H1 (cell line): Measurements from ENCODE around the gene ADGRV1. TPM values are rescaled to one million over a fixed set of nuclear protein-coding genes. Genes with fewer than 3 reads are reported as not detected.

Experiments used
- CTCF ChIA-PET: fragments of 300-600 bp; sonication (Branson Sonifier 250); formaldehyde crosslinking; loops from one replicate; lab custom pipeline; 2021; ENCODE audit not compliant: partially characterized antibody; lab: Charles Lee
- POLR2A ChIA-PET: fragments of 300-600 bp; sonication (Branson Sonifier 250); formaldehyde crosslinking; loops from one replicate; lab custom pipeline; 2021; ENCODE audit warnings: inconsistent platforms; ENCODE audit not compliant: partially characterized antibody; lab: Charles Lee
- DNase-seq, 2 experiments: peaks; one replicate each; pipeline versions ENCODE4 v3.0.0 to v3.0.0-alpha.2; 2010 to 2022; ENCODE audit warnings: low spot score in 2 of 2, low read depth in 1 of 2, mixed read lengths in 1 of 2
- FAIRE-seq: peaks from 2 replicates; lab custom pipeline; 2011; peaks lifted over from hg19 to GRCh38; lab: Jason Lieb, UNC
- H2AFZ ChIP-seq: 2 replicates; pipeline ENCODE4 v1.8.1; 2012; ENCODE audit warnings: low read length, inconsistent platforms
- H2AK5ac ChIP-seq: 2 replicates; pipeline ENCODE4 v1.6.1; 2013; ENCODE audit warnings: low read depth, low read length
- H2BK120ac ChIP-seq: replicated peaks from 2 replicates; pipeline ENCODE3; 2013; ENCODE audit warnings: low read depth, low read length, inconsistent platforms
- H2BK12ac ChIP-seq: 2 replicates; pipeline ENCODE4 v1.6.1; 2013; ENCODE audit warnings: low read depth, low read length
- H2BK15ac ChIP-seq: 2 replicates; pipeline ENCODE4 v1.6.1; 2013; ENCODE audit warnings: low read length
- H2BK20ac ChIP-seq: 2 replicates; pipeline ENCODE4 v1.6.1; 2013; ENCODE audit warnings: low read length
- H2BK5ac ChIP-seq: 2 replicates; pipeline ENCODE4 v1.6.1; 2013; ENCODE audit warnings: low read depth, low read length
- H3K14ac ChIP-seq: 2 replicates; pipeline ENCODE4 v1.6.1; 2013; ENCODE audit warnings: inconsistent platforms; ENCODE audit not compliant: insufficient read length
- H3K18ac ChIP-seq: 2 replicates; pipeline ENCODE4 v1.6.1; 2013; ENCODE audit warnings: low read length; ENCODE audit errors: extremely low read depth
- H3K23ac ChIP-seq: 2 replicates; pipeline ENCODE4 v1.6.1; 2013; ENCODE audit warnings: inconsistent platforms; ENCODE audit not compliant: insufficient read length
- H3K23me2 ChIP-seq: 2 replicates; pipeline ENCODE4 v1.6.1; 2013; ENCODE audit warnings: low read depth, low read length
- H3K27ac ChIP-seq: 2 replicates; pipeline ENCODE4 v1.6.1; 2011; ENCODE audit warnings: low read depth, low read length, inconsistent platforms
- H3K27me3 ChIP-seq, 4 experiments: replicated peaks in 1 of 4; 1 replicate in 1 of 4; 2 replicates in 3 of 4; pipeline versions ENCODE4 v1.6.1 to v1.8.1; 2011 to 2013; ENCODE audit warnings: low read length in 3 of 4, mild to moderate bottlenecking in 3 of 4, inconsistent platforms in 2 of 4, mixed read lengths in 2 of 4, moderate library complexity in 1 of 4; ENCODE audit not compliant: control insufficient read depth in 3 of 4, insufficient read depth in 3 of 4; ENCODE audit errors: extremely low read depth in 1 of 4
- H3K36me3 ChIP-seq, 4 experiments: 2 replicates each; pipeline versions ENCODE4 v1.6.1 to v1.8.1; 2011 to 2013; ENCODE audit warnings: mild to moderate bottlenecking in 4 of 4, low read length in 3 of 4, moderate library complexity in 2 of 4, control low read depth in 1 of 4, inconsistent platforms in 1 of 4; ENCODE audit not compliant: insufficient read depth in 4 of 4, control insufficient read depth in 2 of 4
- H3K4ac ChIP-seq: replicated peaks from 2 replicates; pipeline ENCODE3; 2013; ENCODE audit warnings: low read length, low read depth, mixed read lengths, inconsistent platforms; ENCODE audit not compliant: insufficient read length
- H3K4me1 ChIP-seq, 4 experiments: replicated peaks in 1 of 4; 1 replicate in 1 of 4; 2 replicates in 3 of 4; pipeline versions ENCODE4 v1.6.1 to v1.8.1; 2011 to 2013; ENCODE audit warnings: low read length in 3 of 4, inconsistent platforms in 2 of 4, mixed read lengths in 1 of 4; ENCODE audit not compliant: insufficient read depth in 4 of 4, control insufficient read depth in 3 of 4
- H3K4me2 ChIP-seq, 2 experiments: 2 replicates each; pipeline versions ENCODE4 v1.6.1 to v1.8.1; 2011 to 2013; ENCODE audit warnings: low read depth in 2 of 2, low read length in 2 of 2, control low read depth in 1 of 2, inconsistent platforms in 1 of 2, mild to moderate bottlenecking in 1 of 2; ENCODE audit not compliant: insufficient read depth in 1 of 2
- H3K4me3 ChIP-seq, 4 experiments: fragments of 200-600, 300-600 bp in 1 of 4; sonication (generic), shearing (Covaris generic), sonication (Bioruptor Twin) in 1 of 4; 2 replicates each; pipeline versions ENCODE4 v1.5.1 to v1.8.1; 2011 to 2016; ENCODE audit warnings: low read length in 4 of 4, low read depth in 3 of 4, control low read depth in 2 of 4, inconsistent platforms in 2 of 4, mild to moderate bottlenecking in 2 of 4, mixed read lengths in 1 of 4, moderate library complexity in 1 of 4; ENCODE audit not compliant: insufficient read depth in 2 of 4; ENCODE audit errors: extremely low read depth in 1 of 4
- H3K56ac ChIP-seq: replicated peaks from 2 replicates; pipeline ENCODE3; 2013; ENCODE audit warnings: low read depth, mild to moderate bottlenecking, mixed read lengths, low read length, inconsistent platforms; ENCODE audit not compliant: insufficient read length
- H3K79me1 ChIP-seq: 2 replicates; pipeline ENCODE4 v1.6.1; 2013; ENCODE audit warnings: low read depth, low read length, control low read depth
- H3K79me2 ChIP-seq, 2 experiments: 2 replicates each; pipeline versions ENCODE4 v1.6.1 to v1.8.1; 2012 to 2013; ENCODE audit warnings: low read length in 2 of 2, mild to moderate bottlenecking in 2 of 2, inconsistent platforms in 1 of 2; ENCODE audit not compliant: insufficient read depth in 2 of 2, control insufficient read depth in 1 of 2
- H3K9ac ChIP-seq, 4 experiments: replicated peaks in 1 of 4; 1 replicate in 1 of 4; 2 replicates in 3 of 4; pipeline versions ENCODE4 v1.6.1 to v1.8.1; 2011 to 2013; ENCODE audit warnings: low read depth in 3 of 4, low read length in 3 of 4, control low read depth in 2 of 4, mild to moderate bottlenecking in 2 of 4, moderate library complexity in 2 of 4, inconsistent platforms in 1 of 4; ENCODE audit errors: extremely low read depth in 1 of 4
- H3K9me3 ChIP-seq, 2 experiments: 2 replicates each; pipeline versions ENCODE4 v1.6.1 to v1.8.1; 2012 to 2013; ENCODE audit warnings: mild to moderate bottlenecking in 2 of 2, moderate library complexity in 2 of 2, control low read depth in 1 of 2, inconsistent platforms in 1 of 2, low read depth in 1 of 2, low read length in 1 of 2, mixed read lengths in 1 of 2; ENCODE audit not compliant: insufficient read depth in 2 of 2
- H4K20me1 ChIP-seq, 2 experiments: replicated peaks in 1 of 2; 2 replicates each; pipeline versions ENCODE3 to v1.8.1; 2011 to 2013; ENCODE audit warnings: inconsistent platforms in 2 of 2, low read length in 2 of 2, mild to moderate bottlenecking in 1 of 2; ENCODE audit not compliant: insufficient read depth in 2 of 2, control insufficient read depth in 1 of 2
- H4K5ac ChIP-seq: 2 replicates; pipeline ENCODE4 v1.6.1; 2013; ENCODE audit warnings: low read length, low read depth, mixed read lengths, inconsistent platforms; ENCODE audit not compliant: insufficient read length
- H4K8ac ChIP-seq: 2 replicates; pipeline ENCODE4 v1.8.0; 2013; ENCODE audit warnings: mild to moderate bottlenecking, moderate library complexity, low read length, inconsistent platforms; ENCODE audit not compliant: insufficient read depth; ENCODE audit errors: extremely low read depth
- H4K91ac ChIP-seq: replicated peaks from 2 replicates; pipeline ENCODE3; 2013; ENCODE audit warnings: low read length, mixed read lengths, inconsistent platforms; ENCODE audit not compliant: insufficient read length
- CBX5 ChIP-seq: fragments of 300-800, 300-1000 bp; sonication (generic); IDR thresholded peaks from 2 replicates; pipeline ENCODE4 v1.7.1; 2016; ENCODE audit warnings: antibody characterized with exemption, low read length, low read depth
- CREB1 ChIP-seq: IDR thresholded peaks from 2 replicates; pipeline ENCODE4 v1.6.1; 2012; ENCODE audit warnings: inconsistent platforms
- EGR1 ChIP-seq: IDR thresholded peaks from 2 replicates; pipeline ENCODE4 v1.6.1; 2011; ENCODE audit warnings: low read depth, low read length, borderline replicate concordance
- EP300 ChIP-seq, 2 experiments: IDR thresholded peaks; 1 replicate in 1 of 2; 2 replicates in 1 of 2; pipeline ENCODE4 v1.6.1; 2011 to 2012; ENCODE audit warnings: low read depth in 2 of 2, low read length in 2 of 2, mild to moderate bottlenecking in 2 of 2, borderline replicate concordance in 1 of 2, inconsistent platforms in 1 of 2, moderate library complexity in 1 of 2
- EZH2 ChIP-seq: fragments of 200-600 bp; sonication (generic); IDR thresholded peaks from 2 replicates; pipeline ENCODE4 v1.7.1; 2012; ENCODE audit warnings: low read depth, mild to moderate bottlenecking, moderate library complexity, low read length, inconsistent platforms; ENCODE audit not compliant: severe bottlenecking
- JUN ChIP-seq: IDR thresholded peaks from 2 replicates; pipeline ENCODE4 v1.6.1; 2011; ENCODE audit warnings: low read depth, mild to moderate bottlenecking, improper control_type of control experiment, low read length
- JUND ChIP-seq: IDR thresholded peaks from 2 replicates; pipeline ENCODE4 v1.6.1; 2011; ENCODE audit warnings: mild to moderate bottlenecking, improper control_type of control experiment, low read length
- MAFK ChIP-seq: IDR thresholded peaks from 2 replicates; pipeline ENCODE4 v1.6.1; 2012; ENCODE audit warnings: low read depth, mild to moderate bottlenecking, improper control_type of control experiment, low read length
- NANOG ChIP-seq: IDR thresholded peaks from 2 replicates; pipeline ENCODE4 v1.6.1; 2011; ENCODE audit warnings: low read length, low read depth, mild to moderate bottlenecking, inconsistent platforms; ENCODE audit not compliant: insufficient read depth, poor library complexity, severe bottlenecking
- SP4 ChIP-seq: IDR thresholded peaks from 2 replicates; pipeline ENCODE4 v1.6.1; 2012; ENCODE audit warnings: low read length, inconsistent platforms
- TBP ChIP-seq: IDR thresholded peaks from 2 replicates; pipeline ENCODE4 v1.6.1; 2011; ENCODE audit warnings: low read depth, low read length, improper control_type of control experiment
- WGBS, 2 experiments: shearing (Covaris generic) in 1 of 2; methylation state at CpG; one replicate each; pipeline versions ENCODE4 v1.1.6 to v1.1.7; 2013 to 2015; ENCODE audit warnings: low lambda C conversion rate in 2 of 2, mixed read lengths in 2 of 2, inconsistent platforms in 1 of 2, low coverage in 1 of 2, missing lambda C conversion rate in 1 of 2; ENCODE audit not compliant: insufficient replicate concordance in 2 of 2, insufficient coverage in 1 of 2, insufficient read length in 1 of 2; ENCODE audit errors: extremely low coverage in 1 of 2, missing lambda C conversion rate in 1 of 2; 5-methylcytosine and 5-hydroxymethylcytosine counted together
- polyA plus RNA-seq, 7 experiments: library from polyadenylated mRNA; depleted of rRNA in 3 of 7; stranded (reverse) in 5 of 7; unstranded in 2 of 7; fragments of >200 nt in 5 of 7; fragments of 200-250 nt in 2 of 7; gene quantifications; 1 replicate in 5 of 7; 2 replicates in 1 of 7; 4 replicates in 1 of 7; pipeline versions ENCODE4 v1.2.1 to v1.2.3, GENCODE V29; 2011 to 2013; ENCODE audit warnings: missing spikeins in 2 of 7, mixed read lengths in 2 of 7
- total RNA-seq: library from RNA; stranded (reverse); fragmentation: NEBNext Ultra II Directional; extraction: Animal tissue kit (Norgen Biotek cat#: 25700); gene quantifications from 2 replicates; pipeline ENCODE4 v1.2.1, GENCODE V29; 2021
- TF ChIP-seq, protein P1 (sequence below): IDR thresholded peaks from 2 replicates; pipeline ENCODE4 v1.6.1; 2011; ENCODE audit warnings: low read length, improper control_type of control experiment
- TF ChIP-seq, protein P2 (sequence below): IDR thresholded peaks from 2 replicates; pipeline ENCODE4 v1.6.1; 2012; ENCODE audit warnings: inconsistent platforms

Gene ADGRV1
- total and polyA plus RNA-seq, 2 of the 8 experiments (the other 6 are each of a cell fraction or from before 2014, with no cell fraction given): 53.1 to 62.2 TPM

DNA sequence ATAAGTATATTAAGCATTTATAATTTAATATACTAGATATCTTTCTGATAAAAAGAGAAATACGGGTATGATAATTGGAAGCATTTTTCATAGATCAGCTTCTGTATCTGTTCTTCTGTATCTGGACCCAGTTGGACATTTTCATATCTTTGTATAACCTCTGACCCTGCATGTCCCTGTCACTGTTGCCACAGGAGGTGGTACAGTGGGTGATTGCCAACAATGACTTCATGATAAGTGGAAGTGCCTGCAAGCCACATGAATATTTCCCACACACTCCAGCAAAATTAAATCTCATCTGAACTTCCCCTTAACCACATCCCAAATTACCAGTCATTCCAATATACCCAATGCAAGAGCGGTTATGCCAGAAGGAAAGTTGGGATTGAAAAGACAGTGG, 448.1 kb downstream of the ADGRV1 start:
- Histone ChIP-seq H2BK12ac (no peak overlapping the region), H2BK20ac (no peak overlapping the region), H3K14ac (no peak overlapping the region), H3K9ac (no peak overlapping the region), H3K56ac (no peak overlapping the region), H3K4me2 (no peak overlapping the region), H4K8ac (no peak overlapping the region), H3K4ac (no peak overlapping the region), H3K79me1 (no peaks in the 10 kb centered on the region), H3K4me3 (no peak overlapping the region), H3K9me3 (no peaks in the 10 kb centered on the region), H2AK5ac (no peak overlapping the region), H4K20me1 (peaks cover 0 to 2% of the 10 kb centered on the region in 2 experiments), H3K36me3 (no peaks in the 10 kb centered on the region; a peak in 1 of 8 replicates), H2AFZ (no peak overlapping the region), H3K27ac (no peak overlapping the region), H3K79me2 (no peaks in the 10 kb centered on the region), H2BK120ac (no peak overlapping the region), H4K91ac (no peak overlapping the region), H3K4me1 (no peaks in the 10 kb centered on the region), H2BK5ac (no peak overlapping the region), H4K5ac (no peak overlapping the region), H2BK15ac (no peak overlapping the region), H3K18ac (no peak overlapping the region), H3K23ac (no peak overlapping the region), H3K23me2 (no peaks in the 10 kb centered on the region), H3K27me3 (no peaks in the 10 kb centered on the region)
- ChIA-PET POLR2A (no interaction called here), CTCF (interaction anchor here (0.7 to 2.0 kb wide), 5 partner anchors 13 to 270 kb away, joined by 3 to 8 read pairs (median 3); no protein-coding TSS in a partner anchor)
- WGBS, 2 experiments: 88% methylated on average over 2 of the region's 2 CpGs; no CpG with 5 or more reads in 1 of the 2 experiments
- FAIRE-seq (no peak), DNase-seq (no peak)
- TF ChIP-seq, protein P1, sequence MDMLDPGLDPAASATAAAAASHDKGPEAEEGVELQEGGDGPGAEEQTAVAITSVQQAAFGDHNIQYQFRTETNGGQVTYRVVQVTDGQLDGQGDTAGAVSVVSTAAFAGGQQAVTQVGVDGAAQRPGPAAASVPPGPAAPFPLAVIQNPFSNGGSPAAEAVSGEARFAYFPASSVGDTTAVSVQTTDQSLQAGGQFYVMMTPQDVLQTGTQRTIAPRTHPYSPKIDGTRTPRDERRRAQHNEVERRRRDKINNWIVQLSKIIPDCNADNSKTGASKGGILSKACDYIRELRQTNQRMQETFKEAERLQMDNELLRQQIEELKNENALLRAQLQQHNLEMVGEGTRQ: no peak
- no peak for TF ChIP-seq MAFK
- no peak for TF ChIP-seq JUN
- TF ChIP-seq TBP: no peak
- TF ChIP-seq NANOG: no peak
- no peak for TF ChIP-seq EGR1
- no peak for TF ChIP-seq CBX5
- TF ChIP-seq, protein P2, sequence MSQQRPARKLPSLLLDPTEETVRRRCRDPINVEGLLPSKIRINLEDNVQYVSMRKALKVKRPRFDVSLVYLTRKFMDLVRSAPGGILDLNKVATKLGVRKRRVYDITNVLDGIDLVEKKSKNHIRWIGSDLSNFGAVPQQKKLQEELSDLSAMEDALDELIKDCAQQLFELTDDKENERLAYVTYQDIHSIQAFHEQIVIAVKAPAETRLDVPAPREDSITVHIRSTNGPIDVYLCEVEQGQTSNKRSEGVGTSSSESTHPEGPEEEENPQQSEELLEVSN: no peak
- TF ChIP-seq EZH2: no peak
- TF ChIP-seq EP300 (IDR thresholded peaks at IDR 0.05; ENCODE audit: borderline replicate concordance in 1 of 2, low read depth in 2 of 2, low read length in 2 of 2): no peak
- no peak for TF ChIP-seq JUND
- no peak for TF ChIP-seq CREB1
- no peak for TF ChIP-seq SP4
